AML-193 (cell line): ENCODE results near the gene XCL1.
A peak's percentile ranks its signal among the peaks of the same experiment; 100 is the strongest.
"Not testable (repeated sequence)": the region's sequence is repeated elsewhere in the genome, so short reads cannot be mapped to it uniquely, and the experiment has no call there.

Experiments
- DNase-seq, 2 experiments: peaks; one replicate each; lab custom pipeline; 2025; lab: John Stamatoyannopoulos, UW

Gene XCL1

GRCh38 chr1:168576245-168576688 is at the start of gene XCL1:
Gene XCL1 (plus strand): TSS chr1:168576605. CDS start chr1:168576638, 33 bp downstream.
- not testable (repeated sequence) for DNase-seq

GRCh38 chr1:168529518-168529917 is 46.9 kb upstream of the XCL1 start:
- DNase-seq = peak in 1 of 2 experiments; percentile 10

GRCh38 chr1:168531615-168532345 is 44.6 kb upstream of the XCL1 start:
- no peak for DNase-seq

- peak; percentile 93 for DNase-seq
These were observed 40.9 kb upstream of the XCL1 start for GRCh38 chr1:168535536-168535935.

GRCh38 chr1:168540798-168541197 is 35.6 kb upstream of the XCL1 start:
- DNase-seq = not testable (repeated sequence)

- not testable (repeated sequence) for DNase-seq
These were observed 33.4 kb upstream of the XCL1 start for GRCh38 chr1:168542978-168543377.

GRCh38 chr1:168543840-168544498 is 32.4 kb upstream of the XCL1 start, which contains the start of gene XCL2:
Gene XCL2 (minus strand): TSS chr1:168543997. CDS start chr1:168543964, 33 bp downstream.
- DNase-seq = not testable (repeated sequence)

GRCh38 chr1:168545678-168546552 is 30.5 kb upstream of the XCL1 start:
- peak; percentile 70 to 73 for DNase-seq

- DNase-seq = not testable (repeated sequence)
These were observed 29.9 kb upstream of the XCL1 start for GRCh38 chr1:168546553-168546895.

GRCh38 chr1:168550971-168551370 is 25.4 kb upstream of the XCL1 start:
- no peak for DNase-seq

GRCh38 chr1:168551688-168552087 is 24.7 kb upstream of the XCL1 start:
- no peak for DNase-seq

GRCh38 chr1:168552961-168553360 is 23.4 kb upstream of the XCL1 start:
- no peak for DNase-seq

GRCh38 chr1:168553680-168554553 is 22.5 kb upstream of the XCL1 start:
- no peak for DNase-seq

- no peak for DNase-seq
These were observed 21.6 kb upstream of the XCL1 start for GRCh38 chr1:168554603-168555483.

GRCh38 chr1:168555508-168556046 is 20.8 kb upstream of the XCL1 start:
- DNase-seq = no peak

- no peak for DNase-seq
These were observed 19.8 kb upstream of the XCL1 start for GRCh38 chr1:168556647-168557046.

- no peak for DNase-seq
These were observed 16.0 kb upstream of the XCL1 start for GRCh38 chr1:168560370-168560769.

- DNase-seq = no peak
These were observed 14.4 kb upstream of the XCL1 start for GRCh38 chr1:168561989-168562388.

- DNase-seq = no peak
These were observed 10.6 kb upstream of the XCL1 start for GRCh38 chr1:168565825-168566224.

- DNase-seq = peak; percentile 23 to 30
These were observed 9.4 kb upstream of the XCL1 start for GRCh38 chr1:168567007-168567406.
